Measurements from ENCODE around the gene CD19.

DNA sequence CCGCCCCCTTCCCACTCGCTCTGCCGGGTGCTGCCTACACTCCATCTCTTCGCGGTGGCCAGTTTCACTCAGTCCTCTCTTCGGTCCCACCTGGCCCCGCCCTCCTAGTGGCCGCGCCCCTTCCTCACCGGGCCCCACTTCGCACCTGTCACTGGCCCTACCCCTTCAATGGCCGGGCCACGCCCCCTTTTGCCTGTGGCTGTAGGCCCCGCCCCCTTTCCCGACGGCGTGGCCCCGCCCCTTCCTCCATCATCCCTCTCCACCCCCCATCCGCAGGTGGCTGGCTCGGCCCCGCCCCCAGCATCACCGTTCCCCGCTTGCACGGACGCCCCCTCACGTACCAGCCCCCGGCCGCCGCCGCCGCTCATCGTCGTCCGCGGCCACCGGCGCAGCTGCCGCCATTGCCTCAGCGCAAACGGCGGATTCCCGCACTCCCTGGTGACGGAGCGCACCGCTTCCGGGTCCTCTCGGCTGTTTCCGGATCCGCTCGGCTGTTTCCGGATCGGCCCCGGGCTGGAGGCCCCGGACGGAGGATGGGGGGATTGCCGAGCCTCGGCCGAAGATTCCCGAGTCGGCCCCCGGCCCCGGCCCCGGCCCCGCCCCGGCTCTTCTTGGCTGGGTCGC lies 6.9 kb upstream of the CD19 start, which contains the start of gene RABEP2:
- TF ChIP-seq CTCF (IDR thresholded peaks at IDR 0.05) (no peak), POLR2A (IDR thresholded peaks at IDR 0.05) (no peak)

All from adrenal gland (tissue), 5 donors.